GM12878 (cell line): ENCODE data around the gene KIF2C.

ENCODE experiments used
- BACH1 ChIP-seq: fragments of 450-650 bp; IDR thresholded peaks from 2 replicates; pipeline ENCODE4 v1.6.1; 2017; ENCODE audit warnings: mild to moderate bottlenecking, borderline replicate concordance
- CTCF ChIP-seq, 3 experiments: IDR thresholded peaks in 2 of 3; conservative IDR thresholded peaks in 1 of 3; 2 replicates each; pipeline ENCODE4 v1.5.1; 2011; ENCODE audit warnings: low read depth in 3 of 3, low read length in 3 of 3, mild to moderate bottlenecking in 3 of 3, control low read depth in 2 of 3, moderate library complexity in 2 of 3, inconsistent platforms in 1 of 3, mixed read lengths in 1 of 3; ENCODE audit not compliant: control insufficient read depth in 2 of 3, insufficient read depth in 1 of 3; ENCODE audit errors: extremely low read depth in 1 of 3
- EZH2 ChIP-seq: IDR thresholded peaks from 2 replicates; pipeline ENCODE4 v1.6.1; 2012; ENCODE audit warnings: low read depth, mild to moderate bottlenecking, control low read depth, inconsistent platforms, low read length, borderline replicate concordance; ENCODE audit not compliant: control insufficient read depth
- GABPA ChIP-seq: IDR thresholded peaks from 2 replicates; pipeline ENCODE4 v1.6.1; 2014; ENCODE audit warnings: antibody characterized with exemption, low read depth, mild to moderate bottlenecking, inconsistent platforms
- NFXL1 ChIP-seq: fragments of 450-650 bp; IDR thresholded peaks from 2 replicates; pipeline ENCODE4 v1.6.1; 2017; ENCODE audit warnings: antibody characterized with exemption, mild to moderate bottlenecking, borderline replicate concordance
- NKRF ChIP-seq: fragments of 450-650 bp; conservative IDR thresholded peaks from 2 replicates; pipeline ENCODE4 v1.6.1; 2017; ENCODE audit warnings: mild to moderate bottlenecking, moderate library complexity
- NR2C2 ChIP-seq: IDR thresholded peaks from 2 replicates; pipeline ENCODE4 v1.6.1; 2011; ENCODE audit warnings: borderline replicate concordance, low read depth; ENCODE audit not compliant: control insufficient read depth, insufficient read length
- POU2F2 ChIP-seq: IDR thresholded peaks from 3 replicates; pipeline ENCODE4 v1.6.1; 2011; ENCODE audit warnings: low read depth, mild to moderate bottlenecking, low read length, borderline replicate concordance
- TCF12 ChIP-seq: IDR thresholded peaks from 2 replicates; pipeline ENCODE4 v1.6.1; 2011; ENCODE audit warnings: low read depth, mild to moderate bottlenecking, low read length
- ZBED1 ChIP-seq: IDR thresholded peaks from 2 replicates; pipeline ENCODE4 v1.6.1; 2016; ENCODE audit warnings: borderline replicate concordance
- ZBTB4 ChIP-seq: fragments of 450-650 bp; formaldehyde crosslinking; IDR thresholded peaks from 2 replicates; pipeline ENCODE4 v1.4.0; 2022; ENCODE audit warnings: mild to moderate bottlenecking, moderate library complexity
- ZSCAN29 ChIP-seq: fragments of 450-650 bp; IDR thresholded peaks from 2 replicates; pipeline ENCODE4 v1.6.1; 2017; ENCODE audit warnings: mild to moderate bottlenecking, moderate library complexity

- no peak for TF ChIP-seq CTCF (IDR thresholded peaks at IDR 0.05 in 2 of 3, conservative IDR thresholded peaks at IDR 0.05 in 1 of 3; ENCODE audit: control insufficient read depth in 2 of 3, extremely low read depth in 1 of 3, insufficient read depth in 1 of 3, low read depth in 3 of 3, low read length in 3 of 3)
- no peak for TF ChIP-seq POU2F2
- TF ChIP-seq NR2C2: no peak
- TF ChIP-seq NFXL1: no peak
- no peak for TF ChIP-seq ZSCAN29
- no peak for TF ChIP-seq NKRF
- no peak for TF ChIP-seq EZH2
- TF ChIP-seq ZBTB4: no peak
- TF ChIP-seq GABPA: no peak
- no peak for TF ChIP-seq ZBED1
- no peak for TF ChIP-seq BACH1
- no peak for TF ChIP-seq TCF12
Measured at GRCh38 chr1:44805311-44806024, 65.8 kb downstream of the KIF2C start.
